ENCODE data around the gene TMEM120A.

TMEM120A gene

GRCh38 chr7:76003351-76003750 lies 9.0 kb upstream of the TMEM120A start:
- Histone ChIP-seq H3K27ac (no peak overlapping the region), H3K4me3 (no peak overlapping the region)
- TF ChIP-seq, protein P1, sequence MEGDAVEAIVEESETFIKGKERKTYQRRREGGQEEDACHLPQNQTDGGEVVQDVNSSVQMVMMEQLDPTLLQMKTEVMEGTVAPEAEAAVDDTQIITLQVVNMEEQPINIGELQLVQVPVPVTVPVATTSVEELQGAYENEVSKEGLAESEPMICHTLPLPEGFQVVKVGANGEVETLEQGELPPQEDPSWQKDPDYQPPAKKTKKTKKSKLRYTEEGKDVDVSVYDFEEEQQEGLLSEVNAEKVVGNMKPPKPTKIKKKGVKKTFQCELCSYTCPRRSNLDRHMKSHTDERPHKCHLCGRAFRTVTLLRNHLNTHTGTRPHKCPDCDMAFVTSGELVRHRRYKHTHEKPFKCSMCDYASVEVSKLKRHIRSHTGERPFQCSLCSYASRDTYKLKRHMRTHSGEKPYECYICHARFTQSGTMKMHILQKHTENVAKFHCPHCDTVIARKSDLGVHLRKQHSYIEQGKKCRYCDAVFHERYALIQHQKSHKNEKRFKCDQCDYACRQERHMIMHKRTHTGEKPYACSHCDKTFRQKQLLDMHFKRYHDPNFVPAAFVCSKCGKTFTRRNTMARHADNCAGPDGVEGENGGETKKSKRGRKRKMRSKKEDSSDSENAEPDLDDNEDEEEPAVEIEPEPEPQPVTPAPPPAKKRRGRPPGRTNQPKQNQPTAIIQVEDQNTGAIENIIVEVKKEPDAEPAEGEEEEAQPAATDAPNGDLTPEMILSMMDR (IDR thresholded peaks at IDR 0.05), result no peak
- no peak for DNase-seq (ENCODE audit: low spot score)

DNA sequence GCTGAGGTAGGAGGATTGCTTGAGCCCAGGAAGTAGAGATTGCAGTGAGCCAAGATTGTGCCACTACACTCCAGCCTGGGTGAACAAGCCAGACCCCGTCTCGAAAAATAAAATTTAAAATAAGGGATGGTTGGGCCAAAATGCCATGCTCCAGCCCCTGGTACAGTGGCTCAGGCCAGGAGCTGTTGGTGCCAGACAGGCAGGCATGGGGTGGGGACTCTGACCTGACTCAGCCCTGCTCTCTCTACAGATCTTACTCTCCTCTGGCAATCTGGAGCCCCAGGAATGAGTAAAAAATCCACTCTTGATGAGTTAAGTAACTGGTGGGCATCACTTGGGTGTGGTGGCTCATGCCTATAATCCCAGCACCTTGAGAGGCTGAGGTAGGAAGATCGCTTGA lies 8.4 kb upstream of the TMEM120A start:
- no peak overlapping the region for H3K4me3 ChIP-seq
- TF ChIP-seq, protein P1 (IDR thresholded peaks at IDR 0.05), result no peak
- no peak for DNase-seq (ENCODE audit: low spot score)

DNA sequence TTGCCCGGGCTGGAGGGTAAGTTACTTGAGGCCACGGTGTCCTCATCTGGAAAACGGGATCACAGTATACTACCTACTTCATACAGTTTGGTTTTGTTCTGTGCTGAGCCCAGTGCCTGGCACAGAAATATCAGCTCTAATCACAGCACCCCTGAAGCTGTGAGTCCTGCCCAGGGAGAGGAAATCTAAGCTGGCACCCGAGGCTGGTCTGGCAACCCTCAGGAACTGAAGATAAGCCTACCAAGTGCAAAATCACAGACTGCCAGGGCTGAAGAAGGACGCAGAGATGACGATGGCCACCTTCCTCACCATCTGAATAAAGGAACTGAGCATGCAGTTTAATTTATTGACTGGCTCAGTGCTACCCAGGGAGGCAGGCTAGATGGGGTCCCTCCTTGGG lies 7.7 kb upstream of the TMEM120A start:
- H3K27ac ChIP-seq, result no peak overlapping the region
- DNase-seq (ENCODE audit: low spot score), result no peak
- H3K4me3 ChIP-seq, result no peak overlapping the region
- TF ChIP-seq, protein P1 (IDR thresholded peaks at IDR 0.05), result no peak

More for the DNA sequence above, 8.4 kb upstream of the TMEM120A start:
- no peak overlapping the region for H3K27ac ChIP-seq

GRCh38 chr7:76000566-76000965 lies 6.2 kb upstream of the TMEM120A start:
- TF ChIP-seq, protein P1 (IDR thresholded peaks at IDR 0.05), result no peak
- Histone ChIP-seq H3K27ac (no peak overlapping the region), H3K4me3 (no peak overlapping the region)
- no peak for DNase-seq (ENCODE audit: low spot score)

- TF ChIP-seq, protein P1 (IDR thresholded peaks at IDR 0.05), result no peak
- DNase-seq (ENCODE audit: low spot score), result no peak
- Histone ChIP-seq H3K27ac (no peak overlapping the region), H3K4me3 (no peak overlapping the region)
Observed at GRCh38 chr7:75998038-75998437, 3.6 kb upstream of the TMEM120A start.

- H3K27ac ChIP-seq, result peak overlapping the region in 1 of 2 donors; percentile 7
- TF ChIP-seq, protein P1 (IDR thresholded peaks at IDR 0.05), result no peak
- DNase-seq (ENCODE audit: low spot score), result no peak
- no peak overlapping the region for H3K4me3 ChIP-seq
Observed at GRCh38 chr7:75996476-75996875, 2.1 kb upstream of the TMEM120A start.

- Histone ChIP-seq H3K27ac (peak overlapping the region in 1 of 2 donors; percentile 7), H3K4me3 (no peak overlapping the region)
- TF ChIP-seq, protein P1 (IDR thresholded peaks at IDR 0.05), result no peak
- DNase-seq (ENCODE audit: low spot score), result no peak
Observed at GRCh38 chr7:75995996-75996395, 1.6 kb upstream of the TMEM120A start.
